HCT116 (cell line): ENCODE measurements around the gene PBX1. TPM values are rescaled to one million over a fixed set of nuclear protein-coding genes. Genes with fewer than 3 reads are reported as not detected.
A peak's percentile ranks its signal among the peaks of the same experiment; 100 is the strongest.

Experiments used
- ATAC-seq: fragments of 200-7000 bp; cut with Tn5 transposase; 2 replicates; pipeline ENCODE4 v1.9.1; 2020; ENCODE audit warnings: mild to moderate bottlenecking, moderate library complexity
- BruUV-seq: library from RNA; stranded (reverse); fragments of 400-500 nt; replicated peaks from 2 replicates; lab custom pipeline; 2021; lab: Mats Ljungman, UMichigan
- CTCF ChIA-PET: fragments of 300-600 bp; sonication (Branson Sonifier 250); formaldehyde crosslinking; loops from one replicate; lab custom pipeline; 2021; ENCODE audit warnings: antibody characterized with exemption; lab: Charles Lee
- POLR2A ChIA-PET: fragments of 300-600, 350-600 bp; sonication (Branson Sonifier 250); formaldehyde crosslinking; loops from one replicate; lab custom pipeline; 2021; ENCODE audit warnings: antibody characterized with exemption; lab: Charles Lee
- RAD21 ChIA-PET, 2 experiments: fragments of 300-600 bp; sonication (Branson Sonifier 250); formaldehyde crosslinking; loops; one replicate each; lab custom pipeline; 2023; ENCODE audit warnings: low total read pairs in 2 of 2; ENCODE audit not compliant: uncharacterized antibody in 2 of 2, unreplicated experiment in 2 of 2, low non-redundant PET in 1 of 2; lab: Charles Lee
- DNase-seq: peaks from one replicate; pipeline ENCODE4 v3.0.0-alpha.2; 2010; ENCODE audit warnings: low read depth, low spot score
- H2AFZ ChIP-seq: fragments of 200-600 bp; shearing (Covaris generic), sonication (generic); 2 replicates; pipeline ENCODE4 v1.6.1; 2017; ENCODE audit warnings: low read depth, mixed run types, mixed read lengths, antibody characterized with exemption, low read length; ENCODE audit not compliant: poor library complexity, severe bottlenecking
- H3K27ac ChIP-seq: 2 replicates; pipeline ENCODE4 v1.5.1; 2012; ENCODE audit warnings: low read depth, low read length
- H3K27me3 ChIP-seq: fragments of 200-600 bp; sonication (generic); 2 replicates; pipeline ENCODE4 v1.6.1; 2016; ENCODE audit warnings: mixed run types, low read length, mixed read lengths; ENCODE audit not compliant: insufficient read depth
- H3K36me3 ChIP-seq, 2 experiments: fragments of 200-500 bp in 1 of 2; fragments of 200-600 bp in 1 of 2; sonication (Bioruptor generic) in 1 of 2; sonication (generic) in 1 of 2; 2 replicates each; pipeline versions ENCODE4 v1.5.1 to v1.6.1; 2014 to 2016; ENCODE audit warnings: low read length in 2 of 2, inconsistent platforms in 1 of 2, mixed read lengths in 1 of 2, mixed run types in 1 of 2; ENCODE audit not compliant: insufficient read depth in 2 of 2, control insufficient read depth in 1 of 2
- H3K4me1 ChIP-seq, 2 experiments: fragments of 200-600 bp in 1 of 2; sonication (generic) in 1 of 2; 2 replicates each; pipeline versions ENCODE4 v1.5.1 to v1.6.1; 2012 to 2017; ENCODE audit warnings: low read length in 2 of 2, inconsistent platforms in 1 of 2, mild to moderate bottlenecking in 1 of 2, mixed read lengths in 1 of 2, mixed run types in 1 of 2, moderate library complexity in 1 of 2; ENCODE audit not compliant: insufficient read depth in 2 of 2, control insufficient read depth in 1 of 2
- H3K4me2 ChIP-seq: fragments of 200-600 bp; sonication (generic); 2 replicates; pipeline ENCODE4 v1.6.1; 2017; ENCODE audit warnings: mixed run types, low read length, mixed read lengths
- H3K4me3 ChIP-seq, 2 experiments: fragments of 200-600 bp in 1 of 2; sonication (generic) in 1 of 2; replicated peaks in 1 of 2; 2 replicates each; pipeline ENCODE4 v1.5.1; 2011 to 2016; ENCODE audit warnings: low read length in 2 of 2, control low read depth in 1 of 2, low read depth in 1 of 2, mild to moderate bottlenecking in 1 of 2, mixed read lengths in 1 of 2, mixed run types in 1 of 2
- H3K79me2 ChIP-seq: fragments of 200-600 bp; sonication (generic); 2 replicates; pipeline ENCODE4 v1.6.1; 2017; ENCODE audit warnings: mild to moderate bottlenecking, mixed run types, low read length, moderate library complexity, mixed read lengths; ENCODE audit not compliant: insufficient read depth
- H3K9ac ChIP-seq: fragments of 200-600 bp; sonication (generic); 2 replicates; pipeline ENCODE4 v1.6.1; 2016; ENCODE audit warnings: low read length, mixed read lengths
- H3K9me2 ChIP-seq: fragments of 200-600 bp; sonication (generic), shearing (Covaris generic); 2 replicates; pipeline ENCODE4 v1.6.1; 2017; ENCODE audit warnings: mixed run types, mild to moderate bottlenecking, moderate library complexity; ENCODE audit not compliant: insufficient read depth
- H3K9me3 ChIP-seq, 2 experiments: fragments of 200-500 bp in 1 of 2; fragments of 200-600 bp in 1 of 2; sonication (Bioruptor generic) in 1 of 2; sonication (generic) in 1 of 2; 2 replicates each; pipeline ENCODE4 v1.6.1; 2014 to 2017; ENCODE audit warnings: low read length in 2 of 2, mixed read lengths in 2 of 2, inconsistent platforms in 1 of 2, low read depth in 1 of 2, mild to moderate bottlenecking in 1 of 2, mixed run types in 1 of 2, moderate library complexity in 1 of 2; ENCODE audit not compliant: control insufficient read depth in 1 of 2, insufficient read depth in 1 of 2
- H4K20me1 ChIP-seq: fragments of 200-600 bp; sonication (generic), shearing (Covaris generic); 2 replicates; pipeline ENCODE4 v1.6.1; 2017; ENCODE audit warnings: mixed run types, mild to moderate bottlenecking, moderate library complexity; ENCODE audit not compliant: insufficient read depth
- CBX3 ChIP-seq: IDR thresholded peaks from 2 replicates; pipeline ENCODE4 v1.6.1; 2012; ENCODE audit warnings: low read depth
- EGR1 ChIP-seq: IDR thresholded peaks from 2 replicates; pipeline ENCODE4 v1.6.1; 2012; ENCODE audit warnings: low read depth
- ELF1 ChIP-seq: IDR thresholded peaks from 2 replicates; pipeline ENCODE4 v1.6.1; 2012; ENCODE audit warnings: low read depth, borderline replicate concordance
- EZH2 ChIP-seq: fragments of 200-600 bp; sonication (generic); IDR thresholded peaks from 2 replicates; pipeline ENCODE4 v1.6.1; 2017; ENCODE audit warnings: antibody characterized with exemption, mixed run types
- EZH2phosphoT487 ChIP-seq: fragments of 200-600 bp; IDR thresholded peaks from 2 replicates; pipeline ENCODE4 v1.6.1; 2018; ENCODE audit warnings: antibody characterized with exemption, borderline replicate concordance
- JUND ChIP-seq: IDR thresholded peaks from 2 replicates; pipeline ENCODE4 v1.6.1; 2012
- SRF ChIP-seq: IDR thresholded peaks from 2 replicates; pipeline ENCODE4 v1.6.1; 2012; ENCODE audit warnings: low read depth
- ZNF274 ChIP-seq: fragments of 200-500 bp; sonication (Bioruptor generic); IDR thresholded peaks from 2 replicates; pipeline ENCODE4 v1.6.1; 2014; ENCODE audit warnings: mild to moderate bottlenecking, low read depth, low read length, inconsistent platforms
- intact Hi-C: fragments of 100-400 bp; cut with micrococcal nuclease; formaldehyde crosslinking; loops from 2 replicates; pipeline ENCODE4 v1.10.0; 2022
- total RNA-seq: library from RNA; stranded (reverse); gene quantifications from one replicate; pipeline ENCODE4 v1.2.1, GENCODE V29; 2021; ENCODE audit not compliant: unreplicated experiment

The PBX1 gene
- total RNA-seq, 1 experiment from 2014 or later = 29.6 TPM

GRCh38 chr1:164637461-164638375, 78.7 kb downstream of the PBX1 start (continued):
- no peak for TF ChIP-seq ZNF274
- TF ChIP-seq ELF1 = no peak
- no peak for TF ChIP-seq SRF
- TF ChIP-seq JUND = peak; percentile 79
- no peak for TF ChIP-seq EZH2phosphoT487

GRCh38 chr1:164638492-164639202, 79.7 kb downstream of the PBX1 start:
- intact Hi-C loops = no loop called here
- BruUV-seq = no TSS peak
- H3K4me1 ChIP-seq = peaks cover 45 to 51% of the 10 kb centered on the region in 2 experiments
- H3K4me2 ChIP-seq = peak overlapping the region; percentile 61
- peak overlapping the region; percentile 61; the same call in 1 of the 2 replicates for H3K27ac ChIP-seq
- peak overlapping the region; percentile 35 for H3K9ac ChIP-seq
- POLR2A ChIA-PET = no interaction called here
- H2AFZ ChIP-seq = no peak overlapping the region
- TF ChIP-seq EZH2 = no peak
- TF ChIP-seq EGR1 = no peak
- TF ChIP-seq CBX3 = no peak
- H3K9me3 ChIP-seq = no peaks in the 10 kb centered on the region
- DNase-seq (no peak), ATAC-seq (peak; percentile 18)
- no peaks in the 10 kb centered on the region for H3K79me2 ChIP-seq
- CTCF ChIA-PET = no interaction called here
- no peaks in the 10 kb centered on the region for H3K27me3 ChIP-seq
- no peaks in the 10 kb centered on the region for H4K20me1 ChIP-seq
- H3K9me2 ChIP-seq = no peaks in the 10 kb centered on the region
- RAD21 ChIA-PET = no interaction called here
- no peaks in the 10 kb centered on the region for H3K36me3 ChIP-seq
- no peak overlapping the region for H3K4me3 ChIP-seq
